H1 (cell line): ENCODE measurements around the gene APP. TPM values are rescaled to one million over a fixed set of nuclear protein-coding genes. Genes with fewer than 3 reads are reported as not detected.

ENCODE experiments used
- CTCF ChIA-PET: fragments of 300-600 bp; sonication (Branson Sonifier 250); formaldehyde crosslinking; loops from one replicate; lab custom pipeline; 2021; ENCODE audit not compliant: partially characterized antibody; lab: Charles Lee
- POLR2A ChIA-PET: fragments of 300-600 bp; sonication (Branson Sonifier 250); formaldehyde crosslinking; loops from one replicate; lab custom pipeline; 2021; ENCODE audit warnings: inconsistent platforms; ENCODE audit not compliant: partially characterized antibody; lab: Charles Lee
- DNase-seq, 2 experiments: peaks; one replicate each; pipeline versions ENCODE4 v3.0.0 to v3.0.0-alpha.2; 2010 to 2022; ENCODE audit warnings: low spot score in 2 of 2, low read depth in 1 of 2, mixed read lengths in 1 of 2
- FAIRE-seq: peaks from 2 replicates; lab custom pipeline; 2011; peaks lifted over from hg19 to GRCh38; lab: Jason Lieb, UNC
- H2AFZ ChIP-seq: 2 replicates; pipeline ENCODE4 v1.8.1; 2012; ENCODE audit warnings: low read length, inconsistent platforms
- H2AK5ac ChIP-seq: 2 replicates; pipeline ENCODE4 v1.6.1; 2013; ENCODE audit warnings: low read depth, low read length
- H2BK120ac ChIP-seq: replicated peaks from 2 replicates; pipeline ENCODE3; 2013; ENCODE audit warnings: low read depth, low read length, inconsistent platforms
- H2BK12ac ChIP-seq: 2 replicates; pipeline ENCODE4 v1.6.1; 2013; ENCODE audit warnings: low read depth, low read length
- H2BK15ac ChIP-seq: 2 replicates; pipeline ENCODE4 v1.6.1; 2013; ENCODE audit warnings: low read length
- H2BK20ac ChIP-seq: 2 replicates; pipeline ENCODE4 v1.6.1; 2013; ENCODE audit warnings: low read length
- H2BK5ac ChIP-seq: 2 replicates; pipeline ENCODE4 v1.6.1; 2013; ENCODE audit warnings: low read depth, low read length
- H3K14ac ChIP-seq: 2 replicates; pipeline ENCODE4 v1.6.1; 2013; ENCODE audit warnings: inconsistent platforms; ENCODE audit not compliant: insufficient read length
- H3K18ac ChIP-seq: 2 replicates; pipeline ENCODE4 v1.6.1; 2013; ENCODE audit warnings: low read length; ENCODE audit errors: extremely low read depth
- H3K23ac ChIP-seq: 2 replicates; pipeline ENCODE4 v1.6.1; 2013; ENCODE audit warnings: inconsistent platforms; ENCODE audit not compliant: insufficient read length
- H3K23me2 ChIP-seq: 2 replicates; pipeline ENCODE4 v1.6.1; 2013; ENCODE audit warnings: low read depth, low read length
- H3K27ac ChIP-seq: 2 replicates; pipeline ENCODE4 v1.6.1; 2011; ENCODE audit warnings: low read depth, low read length, inconsistent platforms
- H3K27me3 ChIP-seq, 4 experiments: replicated peaks in 1 of 4; 1 replicate in 1 of 4; 2 replicates in 3 of 4; pipeline versions ENCODE4 v1.6.1 to v1.8.1; 2011 to 2013; ENCODE audit warnings: low read length in 3 of 4, mild to moderate bottlenecking in 3 of 4, inconsistent platforms in 2 of 4, mixed read lengths in 2 of 4, moderate library complexity in 1 of 4; ENCODE audit not compliant: control insufficient read depth in 3 of 4, insufficient read depth in 3 of 4; ENCODE audit errors: extremely low read depth in 1 of 4
- H3K36me3 ChIP-seq, 4 experiments: 2 replicates each; pipeline versions ENCODE4 v1.6.1 to v1.8.1; 2011 to 2013; ENCODE audit warnings: mild to moderate bottlenecking in 4 of 4, low read length in 3 of 4, moderate library complexity in 2 of 4, control low read depth in 1 of 4, inconsistent platforms in 1 of 4; ENCODE audit not compliant: insufficient read depth in 4 of 4, control insufficient read depth in 2 of 4
- H3K4ac ChIP-seq: replicated peaks from 2 replicates; pipeline ENCODE3; 2013; ENCODE audit warnings: low read length, low read depth, mixed read lengths, inconsistent platforms; ENCODE audit not compliant: insufficient read length
- H3K4me1 ChIP-seq, 4 experiments: replicated peaks in 1 of 4; 1 replicate in 1 of 4; 2 replicates in 3 of 4; pipeline versions ENCODE4 v1.6.1 to v1.8.1; 2011 to 2013; ENCODE audit warnings: low read length in 3 of 4, inconsistent platforms in 2 of 4, mixed read lengths in 1 of 4; ENCODE audit not compliant: insufficient read depth in 4 of 4, control insufficient read depth in 3 of 4
- H3K4me2 ChIP-seq, 2 experiments: 2 replicates each; pipeline versions ENCODE4 v1.6.1 to v1.8.1; 2011 to 2013; ENCODE audit warnings: low read depth in 2 of 2, low read length in 2 of 2, control low read depth in 1 of 2, inconsistent platforms in 1 of 2, mild to moderate bottlenecking in 1 of 2; ENCODE audit not compliant: insufficient read depth in 1 of 2
- H3K4me3 ChIP-seq, 4 experiments: fragments of 200-600, 300-600 bp in 1 of 4; sonication (generic), shearing (Covaris generic), sonication (Bioruptor Twin) in 1 of 4; 2 replicates each; pipeline versions ENCODE4 v1.5.1 to v1.8.1; 2011 to 2016; ENCODE audit warnings: low read length in 4 of 4, low read depth in 3 of 4, control low read depth in 2 of 4, inconsistent platforms in 2 of 4, mild to moderate bottlenecking in 2 of 4, mixed read lengths in 1 of 4, moderate library complexity in 1 of 4; ENCODE audit not compliant: insufficient read depth in 2 of 4; ENCODE audit errors: extremely low read depth in 1 of 4
- H3K56ac ChIP-seq: replicated peaks from 2 replicates; pipeline ENCODE3; 2013; ENCODE audit warnings: low read depth, mild to moderate bottlenecking, mixed read lengths, low read length, inconsistent platforms; ENCODE audit not compliant: insufficient read length
- H3K79me1 ChIP-seq: 2 replicates; pipeline ENCODE4 v1.6.1; 2013; ENCODE audit warnings: low read depth, low read length, control low read depth
- H3K79me2 ChIP-seq, 2 experiments: 2 replicates each; pipeline versions ENCODE4 v1.6.1 to v1.8.1; 2012 to 2013; ENCODE audit warnings: low read length in 2 of 2, mild to moderate bottlenecking in 2 of 2, inconsistent platforms in 1 of 2; ENCODE audit not compliant: insufficient read depth in 2 of 2, control insufficient read depth in 1 of 2
- H3K9ac ChIP-seq, 4 experiments: replicated peaks in 1 of 4; 1 replicate in 1 of 4; 2 replicates in 3 of 4; pipeline versions ENCODE4 v1.6.1 to v1.8.1; 2011 to 2013; ENCODE audit warnings: low read depth in 3 of 4, low read length in 3 of 4, control low read depth in 2 of 4, mild to moderate bottlenecking in 2 of 4, moderate library complexity in 2 of 4, inconsistent platforms in 1 of 4; ENCODE audit errors: extremely low read depth in 1 of 4
- H3K9me3 ChIP-seq, 2 experiments: 2 replicates each; pipeline versions ENCODE4 v1.6.1 to v1.8.1; 2012 to 2013; ENCODE audit warnings: mild to moderate bottlenecking in 2 of 2, moderate library complexity in 2 of 2, control low read depth in 1 of 2, inconsistent platforms in 1 of 2, low read depth in 1 of 2, low read length in 1 of 2, mixed read lengths in 1 of 2; ENCODE audit not compliant: insufficient read depth in 2 of 2
- H4K20me1 ChIP-seq, 2 experiments: replicated peaks in 1 of 2; 2 replicates each; pipeline versions ENCODE3 to v1.8.1; 2011 to 2013; ENCODE audit warnings: inconsistent platforms in 2 of 2, low read length in 2 of 2, mild to moderate bottlenecking in 1 of 2; ENCODE audit not compliant: insufficient read depth in 2 of 2, control insufficient read depth in 1 of 2
- H4K5ac ChIP-seq: 2 replicates; pipeline ENCODE4 v1.6.1; 2013; ENCODE audit warnings: low read length, low read depth, mixed read lengths, inconsistent platforms; ENCODE audit not compliant: insufficient read length
- H4K8ac ChIP-seq: 2 replicates; pipeline ENCODE4 v1.8.0; 2013; ENCODE audit warnings: mild to moderate bottlenecking, moderate library complexity, low read length, inconsistent platforms; ENCODE audit not compliant: insufficient read depth; ENCODE audit errors: extremely low read depth
- H4K91ac ChIP-seq: replicated peaks from 2 replicates; pipeline ENCODE3; 2013; ENCODE audit warnings: low read length, mixed read lengths, inconsistent platforms; ENCODE audit not compliant: insufficient read length
- JUND ChIP-seq: IDR thresholded peaks from 2 replicates; pipeline ENCODE4 v1.6.1; 2011; ENCODE audit warnings: mild to moderate bottlenecking, improper control_type of control experiment, low read length
- RXRA ChIP-seq: IDR thresholded peaks from 2 replicates; pipeline ENCODE4 v1.6.1; 2011; ENCODE audit warnings: low read depth, mild to moderate bottlenecking, low read length, moderate library complexity; ENCODE audit not compliant: insufficient read depth
- SIN3A ChIP-seq, 2 experiments: IDR thresholded peaks in 1 of 2; conservative IDR thresholded peaks in 1 of 2; 2 replicates each; pipeline ENCODE4 v1.6.1; 2011 to 2012; ENCODE audit warnings: low read length in 2 of 2, improper control_type of control experiment in 1 of 2, low read depth in 1 of 2, mild to moderate bottlenecking in 1 of 2
- SRF ChIP-seq: IDR thresholded peaks from 2 replicates; pipeline ENCODE4 v1.6.1; 2011; ENCODE audit warnings: mild to moderate bottlenecking, low read depth, low read length, moderate library complexity
- SUZ12 ChIP-seq: fragments of 200-600 bp; sonication (generic); IDR thresholded peaks from 2 replicates; pipeline ENCODE4 v1.6.1; 2012; ENCODE audit warnings: mild to moderate bottlenecking, inconsistent platforms, low read length, moderate library complexity, mixed read lengths
- TBP ChIP-seq: IDR thresholded peaks from 2 replicates; pipeline ENCODE4 v1.6.1; 2011; ENCODE audit warnings: low read depth, low read length, improper control_type of control experiment
- YY1 ChIP-seq: IDR thresholded peaks from 2 replicates; pipeline ENCODE4 v1.6.1; 2011; ENCODE audit warnings: low read depth, mild to moderate bottlenecking, low read length
- WGBS, 2 experiments: shearing (Covaris generic) in 1 of 2; methylation state at CpG; one replicate each; pipeline versions ENCODE4 v1.1.6 to v1.1.7; 2013 to 2015; ENCODE audit warnings: low lambda C conversion rate in 2 of 2, mixed read lengths in 2 of 2, inconsistent platforms in 1 of 2, low coverage in 1 of 2, missing lambda C conversion rate in 1 of 2; ENCODE audit not compliant: insufficient replicate concordance in 2 of 2, insufficient coverage in 1 of 2, insufficient read length in 1 of 2; ENCODE audit errors: extremely low coverage in 1 of 2, missing lambda C conversion rate in 1 of 2; 5-methylcytosine and 5-hydroxymethylcytosine counted together
- polyA plus RNA-seq, 7 experiments: library from polyadenylated mRNA; depleted of rRNA in 3 of 7; stranded (reverse) in 5 of 7; unstranded in 2 of 7; fragments of >200 nt in 5 of 7; fragments of 200-250 nt in 2 of 7; gene quantifications; 1 replicate in 5 of 7; 2 replicates in 1 of 7; 4 replicates in 1 of 7; pipeline versions ENCODE4 v1.2.1 to v1.2.3, GENCODE V29; 2011 to 2013; ENCODE audit warnings: missing spikeins in 2 of 7, mixed read lengths in 2 of 7
- total RNA-seq: library from RNA; stranded (reverse); fragmentation: NEBNext Ultra II Directional; extraction: Animal tissue kit (Norgen Biotek cat#: 25700); gene quantifications from 2 replicates; pipeline ENCODE4 v1.2.1, GENCODE V29; 2021
- TF ChIP-seq, protein P1 (sequence below): IDR thresholded peaks from 2 replicates; pipeline ENCODE4 v1.6.1; 2011; ENCODE audit warnings: low read length, improper control_type of control experiment
- TF ChIP-seq, protein P2 (sequence below): IDR thresholded peaks from 2 replicates; pipeline ENCODE4 v1.6.1; 2012; ENCODE audit warnings: inconsistent platforms
- TF ChIP-seq, protein P3 (sequence below), 3 experiments: IDR thresholded peaks; 1 replicate in 2 of 3; 2 replicates in 1 of 3; pipeline versions ENCODE4 v1.5.1 to v1.6.1; 2011; ENCODE audit warnings: low read length in 3 of 3, mild to moderate bottlenecking in 3 of 3, inconsistent platforms in 2 of 3, low read depth in 1 of 3, moderate library complexity in 1 of 3; ENCODE audit not compliant: insufficient read depth in 1 of 3; ENCODE audit errors: control extremely low read depth in 1 of 3

APP gene
- total and polyA plus RNA-seq, 2 of the 8 experiments (the other 6 are each of a cell fraction or from before 2014, with no cell fraction given), result 375 to 551 TPM

DNA sequence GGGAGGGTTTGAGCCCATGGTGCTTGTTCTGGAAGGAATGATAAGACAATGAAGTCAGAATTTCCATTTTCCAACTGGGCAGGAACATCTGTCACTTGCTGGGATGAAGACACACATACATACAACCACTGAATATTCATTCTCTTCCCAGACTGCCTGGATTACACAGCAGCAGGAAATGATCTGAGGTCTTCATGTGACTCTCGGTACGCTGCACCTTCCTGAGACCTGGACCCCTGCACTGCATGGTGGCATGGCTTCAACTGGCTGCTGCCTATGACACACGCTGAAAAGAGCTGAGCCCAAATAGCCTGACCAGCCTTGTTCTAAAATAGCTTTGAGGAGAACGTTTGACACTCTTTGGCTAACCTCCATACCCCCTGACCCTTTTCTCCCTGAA lies 285.2 kb downstream of the APP start:
- H3K4me1 ChIP-seq, result no peaks in the 10 kb centered on the region
- H3K27ac ChIP-seq, result no peak overlapping the region
- no peak overlapping the region for H3K4me3 ChIP-seq
- H3K79me2 ChIP-seq, result no peaks in the 10 kb centered on the region
- no peak overlapping the region for H4K91ac ChIP-seq
- no peak overlapping the region for H2BK120ac ChIP-seq
- H3K36me3 ChIP-seq, result peaks cover 4 to 45% (median 26%) of the 10 kb centered on the region in 4 experiments
- H3K79me1 ChIP-seq, result no peaks in the 10 kb centered on the region; the same call in 1 of the 2 replicates
- H3K18ac ChIP-seq, result no peak overlapping the region
- H4K8ac ChIP-seq, result no peak overlapping the region
- no peak overlapping the region for H3K4ac ChIP-seq
- no peak overlapping the region for H4K5ac ChIP-seq
- H2AFZ ChIP-seq, result no peak overlapping the region
- no peak overlapping the region for H3K14ac ChIP-seq
- no peak overlapping the region for H3K9ac ChIP-seq
- H2BK15ac ChIP-seq, result no peak overlapping the region
- FAIRE-seq (no peak), DNase-seq (no peak)
- no peak overlapping the region for H2BK20ac ChIP-seq
- no peak overlapping the region for H3K23ac ChIP-seq
- no peaks in the 10 kb centered on the region for H3K23me2 ChIP-seq
- no peak overlapping the region for H3K56ac ChIP-seq
- no peak overlapping the region for H2BK12ac ChIP-seq
- no peak overlapping the region for H2AK5ac ChIP-seq
- ChIA-PET CTCF (interaction anchor here (0.8 to 1.8 kb wide), 3 partner anchors 10 to 108 kb away, joined by 3 to 8 read pairs (median 3); no protein-coding TSS in a partner anchor), POLR2A (no interaction called here)
- no peaks in the 10 kb centered on the region for H3K9me3 ChIP-seq
- peaks cover 0 to 2% of the 10 kb centered on the region in 2 experiments for H4K20me1 ChIP-seq
- 75% methylated on average over 4 of the region's 4 CpGs; no CpG with 5 or more reads in 1 of the 2 experiments for WGBS, 2 experiments
- H3K4me2 ChIP-seq, result no peak overlapping the region
- H2BK5ac ChIP-seq, result no peak overlapping the region
- no peaks in the 10 kb centered on the region for H3K27me3 ChIP-seq
- TF ChIP-seq SIN3A (conservative IDR thresholded peaks at IDR 0.05 in 1 of 2, IDR thresholded peaks at IDR 0.05 in 1 of 2; ENCODE audit: low read depth in 1 of 2, low read length in 2 of 2) (no peak), RXRA (no peak), JUND (no peak), TBP (no peak), YY1 (no peak), SUZ12 (no peak), SRF (no peak)
- TF ChIP-seq, protein P1, sequence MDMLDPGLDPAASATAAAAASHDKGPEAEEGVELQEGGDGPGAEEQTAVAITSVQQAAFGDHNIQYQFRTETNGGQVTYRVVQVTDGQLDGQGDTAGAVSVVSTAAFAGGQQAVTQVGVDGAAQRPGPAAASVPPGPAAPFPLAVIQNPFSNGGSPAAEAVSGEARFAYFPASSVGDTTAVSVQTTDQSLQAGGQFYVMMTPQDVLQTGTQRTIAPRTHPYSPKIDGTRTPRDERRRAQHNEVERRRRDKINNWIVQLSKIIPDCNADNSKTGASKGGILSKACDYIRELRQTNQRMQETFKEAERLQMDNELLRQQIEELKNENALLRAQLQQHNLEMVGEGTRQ, result no peak
- TF ChIP-seq, protein P2, sequence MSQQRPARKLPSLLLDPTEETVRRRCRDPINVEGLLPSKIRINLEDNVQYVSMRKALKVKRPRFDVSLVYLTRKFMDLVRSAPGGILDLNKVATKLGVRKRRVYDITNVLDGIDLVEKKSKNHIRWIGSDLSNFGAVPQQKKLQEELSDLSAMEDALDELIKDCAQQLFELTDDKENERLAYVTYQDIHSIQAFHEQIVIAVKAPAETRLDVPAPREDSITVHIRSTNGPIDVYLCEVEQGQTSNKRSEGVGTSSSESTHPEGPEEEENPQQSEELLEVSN, result no peak
- TF ChIP-seq, protein P3, sequence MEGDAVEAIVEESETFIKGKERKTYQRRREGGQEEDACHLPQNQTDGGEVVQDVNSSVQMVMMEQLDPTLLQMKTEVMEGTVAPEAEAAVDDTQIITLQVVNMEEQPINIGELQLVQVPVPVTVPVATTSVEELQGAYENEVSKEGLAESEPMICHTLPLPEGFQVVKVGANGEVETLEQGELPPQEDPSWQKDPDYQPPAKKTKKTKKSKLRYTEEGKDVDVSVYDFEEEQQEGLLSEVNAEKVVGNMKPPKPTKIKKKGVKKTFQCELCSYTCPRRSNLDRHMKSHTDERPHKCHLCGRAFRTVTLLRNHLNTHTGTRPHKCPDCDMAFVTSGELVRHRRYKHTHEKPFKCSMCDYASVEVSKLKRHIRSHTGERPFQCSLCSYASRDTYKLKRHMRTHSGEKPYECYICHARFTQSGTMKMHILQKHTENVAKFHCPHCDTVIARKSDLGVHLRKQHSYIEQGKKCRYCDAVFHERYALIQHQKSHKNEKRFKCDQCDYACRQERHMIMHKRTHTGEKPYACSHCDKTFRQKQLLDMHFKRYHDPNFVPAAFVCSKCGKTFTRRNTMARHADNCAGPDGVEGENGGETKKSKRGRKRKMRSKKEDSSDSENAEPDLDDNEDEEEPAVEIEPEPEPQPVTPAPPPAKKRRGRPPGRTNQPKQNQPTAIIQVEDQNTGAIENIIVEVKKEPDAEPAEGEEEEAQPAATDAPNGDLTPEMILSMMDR (IDR thresholded peaks at IDR 0.05; ENCODE audit: control extremely low read depth in 1 of 3, insufficient read depth in 1 of 3, low read depth in 1 of 3, low read length in 3 of 3), result no peak
